Measurements from ENCODE around the gene EGFR.
"Not testable (repeated sequence)": the region's sequence is repeated elsewhere in the genome, so short reads cannot be mapped to it uniquely, and the experiment has no call there.

The EGFR gene

DNA sequence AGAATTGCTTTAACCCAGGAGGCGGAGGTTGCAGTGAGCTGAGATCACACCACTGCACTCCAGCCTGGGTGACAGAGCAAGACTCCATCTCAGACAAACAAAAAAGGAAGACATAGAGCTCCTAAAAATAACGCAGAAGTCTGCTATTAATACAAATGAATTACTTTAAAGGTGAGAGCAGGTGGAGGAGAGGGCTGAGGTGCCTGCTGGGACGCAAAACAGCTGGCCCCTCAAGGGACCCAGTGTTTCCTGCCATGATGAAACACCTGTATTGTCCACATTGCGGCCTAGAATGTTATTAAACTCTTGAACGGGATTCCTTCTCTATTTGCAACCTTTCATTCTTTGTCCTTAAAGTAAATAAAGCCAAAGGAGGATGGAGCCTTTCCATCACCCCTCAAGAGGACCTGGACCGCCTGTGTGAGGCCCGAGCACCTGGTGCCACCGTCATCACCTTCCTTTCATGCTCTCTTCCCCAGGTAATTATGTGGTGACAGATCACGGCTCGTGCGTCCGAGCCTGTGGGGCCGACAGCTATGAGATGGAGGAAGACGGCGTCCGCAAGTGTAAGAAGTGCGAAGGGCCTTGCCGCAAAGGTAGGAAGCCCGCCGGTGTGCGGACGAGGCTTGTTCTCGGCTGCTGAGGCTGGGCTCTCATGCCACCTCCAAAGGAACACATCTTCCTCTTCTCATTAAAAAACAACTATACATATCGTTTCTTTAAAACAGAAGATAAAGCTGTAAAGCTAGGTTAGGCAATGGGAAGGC lies 136.7 kb downstream of the EGFR start:
- no peak for DNase-seq

- no peak for DNase-seq
Measured at GRCh38 chr7:55156919-55157763, 138.3 kb downstream of the EGFR start.

DNA sequence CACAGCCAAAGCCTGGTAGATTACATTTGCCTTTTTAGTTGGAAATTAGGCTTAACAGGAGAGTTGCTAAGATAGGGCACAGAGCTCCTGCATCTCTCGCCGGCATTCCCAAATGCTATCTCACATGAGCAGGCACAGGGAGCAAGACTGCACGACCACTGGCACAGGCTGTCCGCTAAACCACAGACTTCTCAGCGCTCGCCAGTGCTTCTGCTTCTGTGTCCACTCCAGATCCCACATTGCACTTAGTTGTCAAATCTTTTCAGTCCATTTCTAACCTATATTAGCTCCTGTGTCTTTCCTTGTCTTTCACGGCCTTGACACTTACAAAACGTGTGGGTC lies 138.9 kb downstream of the EGFR start:
- DNase-seq: no peak

DNA sequence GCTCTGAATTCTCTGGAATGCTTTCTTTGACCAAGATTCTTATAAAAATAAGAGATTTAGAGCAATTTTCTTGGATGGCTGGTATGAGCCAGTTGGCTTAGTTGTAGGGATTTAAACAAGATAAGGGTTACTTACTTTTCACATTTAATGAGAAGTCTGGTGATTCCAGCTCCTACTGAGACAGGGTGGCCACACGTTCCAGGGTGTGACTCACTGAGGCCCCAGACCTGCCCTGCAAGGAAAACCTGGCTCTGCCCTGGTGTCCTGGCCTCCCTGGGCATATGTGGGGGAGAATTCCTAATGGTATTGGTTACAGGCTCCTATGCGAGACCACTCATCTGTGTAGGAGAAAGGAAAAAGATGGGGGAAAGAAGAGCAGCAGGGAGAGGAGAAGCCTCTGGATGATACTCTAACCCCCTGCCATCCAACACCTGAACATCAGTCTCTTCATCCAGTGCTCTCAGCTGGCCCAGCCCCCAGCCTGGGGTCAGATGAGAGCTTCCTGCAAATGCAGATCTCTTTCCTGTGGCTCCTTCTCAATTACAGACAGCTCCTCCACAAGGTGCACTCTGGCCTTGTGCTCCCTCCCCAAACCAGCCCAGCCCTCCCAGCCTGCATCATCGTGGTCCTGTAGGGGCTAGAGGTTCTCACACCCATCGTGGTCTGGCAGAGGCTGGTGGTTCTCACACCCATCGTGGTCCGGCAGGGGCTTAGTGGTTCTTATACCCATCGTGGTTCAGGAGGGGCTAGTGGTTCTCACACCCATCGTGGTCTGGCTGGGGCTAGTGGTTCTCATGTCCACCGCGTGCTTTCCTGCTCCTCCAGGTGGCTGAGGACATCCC lies 139.9 kb downstream of the EGFR start:
- DNase-seq: no peak

- DNase-seq: no peak
Measured at GRCh38 chr7:55160539-55160938, 141.7 kb downstream of the EGFR start.

DNA sequence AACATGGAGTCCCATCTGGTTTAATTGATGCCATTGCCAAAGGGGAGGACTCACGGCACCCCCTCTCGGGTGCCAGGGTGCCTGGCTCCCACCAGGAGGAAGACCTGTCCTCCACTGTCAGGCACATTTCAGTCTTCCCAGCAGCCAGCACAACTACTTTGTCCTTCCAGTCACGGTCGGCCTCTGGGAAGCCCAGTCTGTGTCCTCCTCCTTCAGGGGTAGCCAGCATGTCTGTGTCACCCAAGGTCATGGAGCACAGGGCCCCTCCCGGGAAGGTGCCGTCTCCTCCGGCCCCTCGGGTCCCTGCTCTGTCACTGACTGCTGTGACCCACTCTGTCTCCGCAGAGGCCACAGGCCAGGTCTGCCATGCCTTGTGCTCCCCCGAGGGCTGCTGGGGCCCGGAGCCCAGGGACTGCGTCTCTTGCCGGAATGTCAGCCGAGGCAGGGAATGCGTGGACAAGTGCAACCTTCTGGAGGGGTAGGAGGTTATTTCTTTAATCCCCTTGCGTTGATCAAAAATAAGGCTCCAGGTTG lies 142.4 kb downstream of the EGFR start:
- DNase-seq: no peak

DNA sequence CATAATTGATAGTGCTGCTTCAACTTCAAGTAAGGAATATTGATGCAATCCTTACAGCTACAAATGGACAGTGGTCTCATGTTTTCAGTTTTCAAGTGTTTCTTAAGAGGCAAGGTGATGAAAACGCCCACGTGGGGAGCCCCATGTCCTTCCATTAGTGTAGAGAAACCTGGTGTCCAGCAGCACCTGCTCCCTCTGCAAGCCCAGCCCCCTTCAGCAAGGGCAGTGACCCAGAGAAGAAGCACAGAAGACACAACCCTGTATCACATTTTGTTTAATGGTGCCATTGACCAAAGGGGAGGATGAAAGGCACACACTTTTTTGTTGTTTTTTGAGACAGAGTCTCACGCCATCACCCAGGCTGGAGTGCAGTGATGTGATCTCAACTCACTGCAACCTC lies 143.7 kb downstream of the EGFR start:
- DNase-seq: no peak

- DNase-seq: no peak
Measured at GRCh38 chr7:55163733-55164132, 144.9 kb downstream of the EGFR start.

DNA sequence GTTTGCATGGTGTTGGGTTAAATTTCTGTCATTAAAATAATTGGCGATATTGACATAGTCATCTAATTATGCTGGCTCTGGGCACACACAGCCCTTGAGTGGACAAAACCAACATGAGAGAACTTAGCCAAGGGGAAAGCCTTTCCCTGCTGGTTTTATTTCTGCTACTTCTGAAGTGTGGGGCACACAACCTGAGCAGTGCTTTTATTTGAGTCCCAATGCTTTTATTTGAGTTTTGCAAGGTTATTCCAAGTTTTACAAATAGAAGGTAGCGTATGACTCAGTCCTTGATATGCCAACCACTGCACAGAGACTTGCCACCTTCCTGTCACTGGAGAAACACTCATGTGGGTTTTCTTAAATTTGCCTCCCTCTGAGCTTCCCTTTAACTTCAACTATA lies 145.7 kb downstream of the EGFR start:
- no peak for DNase-seq

- DNase-seq: no peak
Measured at GRCh38 chr7:55165176-55165861, 146.5 kb downstream of the EGFR start.

GRCh38 chr7:55167296-55167695 lies 148.5 kb downstream of the EGFR start:
- not testable (repeated sequence) for DNase-seq

- DNase-seq: no peak
Measured at GRCh38 chr7:55170335-55171069, 151.7 kb downstream of the EGFR start.

- no peak for DNase-seq
Measured at GRCh38 chr7:55171157-55171556, 152.3 kb downstream of the EGFR start.

DNA sequence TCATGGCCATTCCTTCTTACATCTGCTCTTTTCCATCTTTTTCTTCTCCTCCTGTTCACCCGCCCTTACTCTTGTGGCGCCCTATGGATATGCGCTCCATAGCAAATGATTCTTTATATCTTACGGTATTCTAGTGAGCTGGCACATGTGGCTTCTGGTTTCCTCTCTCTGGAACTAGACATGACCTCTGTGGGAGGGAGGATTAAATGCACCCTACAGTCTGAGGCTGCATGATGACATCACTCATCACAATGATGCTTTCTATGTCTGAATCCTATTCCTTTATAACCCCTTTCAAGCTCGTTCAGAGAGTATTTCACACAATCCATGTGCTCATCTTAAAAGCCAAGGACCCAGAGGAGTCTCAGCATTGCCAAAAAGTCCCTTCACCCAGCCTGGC lies 153.3 kb downstream of the EGFR start:
- DNase-seq: no peak

GRCh38 chr7:55172881-55173609 lies 154.2 kb downstream of the EGFR start:
- no peak for DNase-seq

DNA sequence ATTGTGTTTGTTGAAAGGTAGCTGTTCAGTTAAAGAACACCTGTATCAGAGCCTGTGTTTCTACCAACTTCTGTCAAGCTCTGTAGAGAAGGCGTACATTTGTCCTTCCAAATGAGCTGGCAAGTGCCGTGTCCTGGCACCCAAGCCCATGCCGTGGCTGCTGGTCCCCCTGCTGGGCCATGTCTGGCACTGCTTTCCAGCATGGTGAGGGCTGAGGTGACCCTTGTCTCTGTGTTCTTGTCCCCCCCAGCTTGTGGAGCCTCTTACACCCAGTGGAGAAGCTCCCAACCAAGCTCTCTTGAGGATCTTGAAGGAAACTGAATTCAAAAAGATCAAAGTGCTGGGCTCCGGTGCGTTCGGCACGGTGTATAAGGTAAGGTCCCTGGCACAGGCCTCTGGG lies 154.9 kb downstream of the EGFR start:
- no peak for DNase-seq

DNA sequence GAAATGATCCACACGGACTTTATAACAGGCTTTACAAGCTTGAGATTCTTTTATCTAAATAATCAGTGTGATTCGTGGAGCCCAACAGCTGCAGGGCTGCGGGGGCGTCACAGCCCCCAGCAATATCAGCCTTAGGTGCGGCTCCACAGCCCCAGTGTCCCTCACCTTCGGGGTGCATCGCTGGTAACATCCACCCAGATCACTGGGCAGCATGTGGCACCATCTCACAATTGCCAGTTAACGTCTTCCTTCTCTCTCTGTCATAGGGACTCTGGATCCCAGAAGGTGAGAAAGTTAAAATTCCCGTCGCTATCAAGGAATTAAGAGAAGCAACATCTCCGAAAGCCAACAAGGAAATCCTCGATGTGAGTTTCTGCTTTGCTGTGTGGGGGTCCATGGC lies 155.6 kb downstream of the EGFR start:
- DNase-seq: no peak

GRCh38 chr7:55174856-55175255 lies 156.0 kb downstream of the EGFR start:
- DNase-seq: no peak

- DNase-seq: no peak
Measured at GRCh38 chr7:55177068-55177530, 158.3 kb downstream of the EGFR start.

DNA sequence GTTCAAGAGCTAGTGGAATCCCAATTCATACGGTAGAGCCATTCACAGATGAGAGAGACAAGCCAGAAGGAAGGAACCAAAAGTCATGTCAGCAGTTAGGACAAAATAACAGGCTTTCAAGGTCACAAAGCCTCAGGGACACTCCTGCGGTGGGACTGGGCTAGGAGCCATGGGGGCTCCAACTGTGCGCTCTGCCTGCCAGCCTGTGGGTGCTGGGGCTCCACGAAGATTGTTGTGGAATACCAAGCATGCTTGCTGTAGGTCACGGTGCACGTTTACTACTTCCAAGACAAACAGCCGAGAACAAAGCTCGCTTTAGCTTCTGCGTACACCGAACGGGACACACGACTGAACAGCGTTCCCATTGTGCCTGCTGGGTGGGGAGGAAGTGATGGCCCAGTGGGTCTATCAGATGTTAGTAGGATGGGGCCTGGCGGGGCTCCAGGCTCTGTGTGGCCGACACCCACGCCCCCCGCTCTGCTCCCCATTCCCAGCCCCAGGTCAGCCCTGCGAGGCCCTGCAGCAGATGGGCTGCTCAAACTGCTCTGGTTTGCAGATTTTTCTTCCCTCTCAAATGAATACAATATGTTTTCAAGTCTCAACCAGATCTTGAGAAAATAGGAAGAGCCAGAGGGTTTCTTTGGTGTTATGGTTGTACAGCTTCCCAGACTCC lies 158.9 kb downstream of the EGFR start:
- no peak for DNase-seq
